ENCODE results near the gene ELAVL2.

Gene ELAVL2

DNA sequence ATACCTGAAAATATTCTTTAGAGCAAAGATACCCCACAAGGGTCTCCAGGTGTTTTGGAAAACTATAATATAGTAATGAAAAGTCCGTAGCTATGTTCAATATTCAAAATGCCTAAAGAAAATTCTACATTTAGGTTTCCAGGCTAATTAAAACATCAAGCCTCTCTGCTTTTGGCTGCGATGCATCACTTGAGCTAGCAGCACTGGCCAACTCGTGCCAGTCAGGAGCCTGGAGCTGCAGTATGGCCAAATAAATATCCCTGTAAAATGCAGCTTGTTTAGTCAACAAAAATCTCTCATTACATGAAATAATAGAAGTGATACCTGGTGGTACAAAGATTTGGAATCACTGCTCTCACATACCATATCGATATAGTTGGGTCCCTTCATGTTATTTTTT lies 181.1 kb downstream of the ELAVL2 start:
- no peak for ATAC-seq
- TF ChIP-seq TCF4 (CRISPR knock-in tag; IDR thresholded peaks at IDR 0.05; ENCODE audit: borderline replicate concordance), result no peak

DNA sequence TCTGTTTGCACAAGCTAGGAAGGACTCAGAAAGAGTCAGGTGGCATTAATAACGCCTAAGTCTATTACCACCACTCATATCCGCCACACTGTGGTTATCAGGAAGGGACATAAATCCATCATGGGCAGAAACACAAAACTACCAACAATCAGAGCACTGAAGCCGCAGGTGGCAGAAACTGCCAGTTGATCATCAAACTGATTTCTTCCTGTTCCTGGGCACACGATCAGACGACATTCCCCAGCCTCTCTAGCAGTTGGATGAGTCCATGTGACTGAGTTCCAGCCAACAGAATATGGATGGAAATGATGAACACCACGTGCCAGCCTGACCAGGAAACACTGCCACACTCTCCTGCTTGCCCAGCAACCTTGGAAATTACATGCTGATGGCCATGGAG lies 181.7 kb downstream of the ELAVL2 start:
- TF ChIP-seq, protein P1, sequence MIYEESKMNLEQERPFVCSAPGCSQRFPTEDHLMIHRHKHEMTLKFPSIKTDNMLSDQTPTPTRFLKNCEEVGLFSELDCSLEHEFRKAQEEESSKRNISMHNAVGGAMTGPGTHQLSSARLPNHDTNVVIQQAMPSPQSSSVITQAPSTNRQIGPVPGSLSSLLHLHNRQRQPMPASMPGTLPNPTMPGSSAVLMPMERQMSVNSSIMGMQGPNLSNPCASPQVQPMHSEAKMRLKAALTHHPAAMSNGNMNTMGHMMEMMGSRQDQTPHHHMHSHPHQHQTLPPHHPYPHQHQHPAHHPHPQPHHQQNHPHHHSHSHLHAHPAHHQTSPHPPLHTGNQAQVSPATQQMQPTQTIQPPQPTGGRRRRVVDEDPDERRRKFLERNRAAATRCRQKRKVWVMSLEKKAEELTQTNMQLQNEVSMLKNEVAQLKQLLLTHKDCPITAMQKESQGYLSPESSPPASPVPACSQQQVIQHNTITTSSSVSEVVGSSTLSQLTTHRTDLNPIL (CRISPR knock-in tag; IDR thresholded peaks at IDR 0.05; ENCODE audit: low read depth), result no peak
- TF ChIP-seq, protein P2, sequence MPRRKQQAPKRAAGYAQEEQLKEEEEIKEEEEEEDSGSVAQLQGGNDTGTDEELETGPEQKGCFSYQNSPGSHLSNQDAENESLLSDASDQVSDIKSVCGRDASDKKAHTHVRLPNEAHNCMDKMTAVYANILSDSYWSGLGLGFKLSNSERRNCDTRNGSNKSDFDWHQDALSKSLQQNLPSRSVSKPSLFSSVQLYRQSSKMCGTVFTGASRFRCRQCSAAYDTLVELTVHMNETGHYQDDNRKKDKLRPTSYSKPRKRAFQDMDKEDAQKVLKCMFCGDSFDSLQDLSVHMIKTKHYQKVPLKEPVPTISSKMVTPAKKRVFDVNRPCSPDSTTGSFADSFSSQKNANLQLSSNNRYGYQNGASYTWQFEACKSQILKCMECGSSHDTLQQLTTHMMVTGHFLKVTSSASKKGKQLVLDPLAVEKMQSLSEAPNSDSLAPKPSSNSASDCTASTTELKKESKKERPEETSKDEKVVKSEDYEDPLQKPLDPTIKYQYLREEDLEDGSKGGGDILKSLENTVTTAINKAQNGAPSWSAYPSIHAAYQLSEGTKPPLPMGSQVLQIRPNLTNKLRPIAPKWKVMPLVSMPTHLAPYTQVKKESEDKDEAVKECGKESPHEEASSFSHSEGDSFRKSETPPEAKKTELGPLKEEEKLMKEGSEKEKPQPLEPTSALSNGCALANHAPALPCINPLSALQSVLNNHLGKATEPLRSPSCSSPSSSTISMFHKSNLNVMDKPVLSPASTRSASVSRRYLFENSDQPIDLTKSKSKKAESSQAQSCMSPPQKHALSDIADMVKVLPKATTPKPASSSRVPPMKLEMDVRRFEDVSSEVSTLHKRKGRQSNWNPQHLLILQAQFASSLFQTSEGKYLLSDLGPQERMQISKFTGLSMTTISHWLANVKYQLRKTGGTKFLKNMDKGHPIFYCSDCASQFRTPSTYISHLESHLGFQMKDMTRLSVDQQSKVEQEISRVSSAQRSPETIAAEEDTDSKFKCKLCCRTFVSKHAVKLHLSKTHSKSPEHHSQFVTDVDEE (CRISPR knock-in tag; IDR thresholded peaks at IDR 0.05), result no peak
- TF ChIP-seq TOX (CRISPR knock-in tag; IDR thresholded peaks at IDR 0.05; ENCODE audit: borderline replicate concordance), result no peak
- no peak for TF ChIP-seq OSR1 (CRISPR knock-in tag; IDR thresholded peaks at IDR 0.05)
- TF ChIP-seq ZNF8 (CRISPR knock-in tag; IDR thresholded peaks at IDR 0.05), result no peak
- TF ChIP-seq CSDC2 (CRISPR knock-in tag; IDR thresholded peaks at IDR 0.05), result no peak
- TF ChIP-seq, protein P3, sequence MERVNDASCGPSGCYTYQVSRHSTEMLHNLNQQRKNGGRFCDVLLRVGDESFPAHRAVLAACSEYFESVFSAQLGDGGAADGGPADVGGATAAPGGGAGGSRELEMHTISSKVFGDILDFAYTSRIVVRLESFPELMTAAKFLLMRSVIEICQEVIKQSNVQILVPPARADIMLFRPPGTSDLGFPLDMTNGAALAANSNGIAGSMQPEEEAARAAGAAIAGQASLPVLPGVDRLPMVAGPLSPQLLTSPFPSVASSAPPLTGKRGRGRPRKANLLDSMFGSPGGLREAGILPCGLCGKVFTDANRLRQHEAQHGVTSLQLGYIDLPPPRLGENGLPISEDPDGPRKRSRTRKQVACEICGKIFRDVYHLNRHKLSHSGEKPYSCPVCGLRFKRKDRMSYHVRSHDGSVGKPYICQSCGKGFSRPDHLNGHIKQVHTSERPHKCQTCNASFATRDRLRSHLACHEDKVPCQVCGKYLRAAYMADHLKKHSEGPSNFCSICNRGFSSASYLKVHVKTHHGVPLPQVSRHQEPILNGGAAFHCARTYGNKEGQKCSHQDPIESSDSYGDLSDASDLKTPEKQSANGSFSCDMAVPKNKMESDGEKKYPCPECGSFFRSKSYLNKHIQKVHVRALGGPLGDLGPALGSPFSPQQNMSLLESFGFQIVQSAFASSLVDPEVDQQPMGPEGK (CRISPR knock-in tag; IDR thresholded peaks at IDR 0.05; ENCODE audit: borderline replicate concordance), result no peak
- TF ChIP-seq ZC3H10 (CRISPR knock-in tag; IDR thresholded peaks at IDR 0.05), result no peak
- TF ChIP-seq TCF4 (CRISPR knock-in tag; IDR thresholded peaks at IDR 0.05; ENCODE audit: borderline replicate concordance), result no peak
- TF ChIP-seq ESRRG (CRISPR knock-in tag; IDR thresholded peaks at IDR 0.05), result no peak
- TF ChIP-seq BACH2 (CRISPR knock-in tag; IDR thresholded peaks at IDR 0.05; ENCODE audit: borderline replicate concordance), result no peak
- ATAC-seq, result no peak

DNA sequence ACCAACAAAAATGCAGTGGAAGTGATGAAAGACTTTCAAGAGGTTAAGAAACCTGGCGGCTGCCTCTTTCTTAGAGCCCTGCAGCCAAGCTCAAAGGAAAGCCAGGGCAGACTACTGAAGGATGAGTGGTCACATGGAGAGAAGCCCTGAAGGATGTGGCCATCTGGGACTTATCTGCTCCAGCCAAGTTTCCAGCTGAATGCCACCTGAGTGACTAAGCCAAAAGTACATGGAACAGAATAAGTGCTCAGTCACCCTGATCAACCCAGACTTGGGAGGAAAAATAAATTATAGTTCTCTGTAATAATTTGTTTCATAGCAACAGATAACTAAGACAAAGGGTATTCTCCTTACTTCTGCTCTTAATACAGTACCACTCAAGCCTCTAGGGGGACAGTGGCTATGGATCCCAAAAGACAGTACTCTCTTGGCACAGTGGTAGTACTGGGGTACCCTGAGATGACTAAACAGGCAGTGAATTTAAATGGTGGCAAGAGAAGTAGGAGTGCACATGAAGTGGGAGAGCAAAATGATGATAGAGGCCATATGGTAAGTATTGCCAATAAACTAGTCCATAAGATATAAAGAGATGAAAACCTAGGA lies 182.3 kb downstream of the ELAVL2 start:
- TF ChIP-seq ZNF8 (CRISPR knock-in tag; IDR thresholded peaks at IDR 0.05) (no peak), ZNF565 (CRISPR knock-in tag; conservative IDR thresholded peaks at IDR 0.05; ENCODE audit: low read depth) (no peak), RARB (CRISPR knock-in tag; IDR thresholded peaks at IDR 0.05) (no peak), TCF4 (CRISPR knock-in tag; IDR thresholded peaks at IDR 0.05; ENCODE audit: borderline replicate concordance) (no peak)
- TF ChIP-seq, protein P4, sequence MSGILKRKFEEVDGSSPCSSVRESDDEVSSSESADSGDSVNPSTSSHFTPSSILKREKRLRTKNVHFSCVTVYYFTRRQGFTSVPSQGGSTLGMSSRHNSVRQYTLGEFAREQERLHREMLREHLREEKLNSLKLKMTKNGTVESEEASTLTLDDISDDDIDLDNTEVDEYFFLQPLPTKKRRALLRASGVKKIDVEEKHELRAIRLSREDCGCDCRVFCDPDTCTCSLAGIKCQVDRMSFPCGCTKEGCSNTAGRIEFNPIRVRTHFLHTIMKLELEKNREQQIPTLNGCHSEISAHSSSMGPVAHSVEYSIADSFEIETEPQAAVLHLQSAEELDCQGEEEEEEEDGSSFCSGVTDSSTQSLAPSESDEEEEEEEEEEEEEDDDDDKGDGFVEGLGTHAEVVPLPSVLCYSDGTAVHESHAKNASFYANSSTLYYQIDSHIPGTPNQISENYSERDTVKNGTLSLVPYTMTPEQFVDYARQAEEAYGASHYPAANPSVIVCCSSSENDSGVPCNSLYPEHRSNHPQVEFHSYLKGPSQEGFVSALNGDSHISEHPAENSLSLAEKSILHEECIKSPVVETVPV (CRISPR knock-in tag; IDR thresholded peaks at IDR 0.05), result no peak
- TF ChIP-seq, protein P3 (CRISPR knock-in tag; IDR thresholded peaks at IDR 0.05; ENCODE audit: borderline replicate concordance), result no peak
- TF ChIP-seq, protein P1 (CRISPR knock-in tag; IDR thresholded peaks at IDR 0.05; ENCODE audit: low read depth), result no peak
- TF ChIP-seq, protein P5, sequence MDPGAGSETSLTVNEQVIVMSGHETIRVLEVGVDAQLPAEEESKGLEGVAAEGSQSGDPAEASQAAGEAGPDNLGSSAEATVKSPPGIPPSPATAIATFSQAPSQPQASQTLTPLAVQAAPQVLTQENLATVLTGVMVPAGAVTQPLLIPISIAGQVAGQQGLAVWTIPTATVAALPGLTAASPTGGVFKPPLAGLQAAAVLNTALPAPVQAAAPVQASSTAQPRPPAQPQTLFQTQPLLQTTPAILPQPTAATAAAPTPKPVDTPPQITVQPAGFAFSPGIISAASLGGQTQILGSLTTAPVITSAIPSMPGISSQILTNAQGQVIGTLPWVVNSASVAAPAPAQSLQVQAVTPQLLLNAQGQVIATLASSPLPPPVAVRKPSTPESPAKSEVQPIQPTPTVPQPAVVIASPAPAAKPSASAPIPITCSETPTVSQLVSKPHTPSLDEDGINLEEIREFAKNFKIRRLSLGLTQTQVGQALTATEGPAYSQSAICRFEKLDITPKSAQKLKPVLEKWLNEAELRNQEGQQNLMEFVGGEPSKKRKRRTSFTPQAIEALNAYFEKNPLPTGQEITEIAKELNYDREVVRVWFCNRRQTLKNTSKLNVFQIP (CRISPR knock-in tag; IDR thresholded peaks at IDR 0.05; ENCODE audit: borderline replicate concordance, low read depth), result no peak
- ATAC-seq, result no peak
